ENCODE data around the gene FAM174C. TPM values are rescaled to one million over a fixed set of nuclear protein-coding genes. Genes with fewer than 3 reads are reported as not detected.

Gene FAM174C
- 21.4 and 27.6 TPM in 2 replicates for total RNA-seq

DNA sequence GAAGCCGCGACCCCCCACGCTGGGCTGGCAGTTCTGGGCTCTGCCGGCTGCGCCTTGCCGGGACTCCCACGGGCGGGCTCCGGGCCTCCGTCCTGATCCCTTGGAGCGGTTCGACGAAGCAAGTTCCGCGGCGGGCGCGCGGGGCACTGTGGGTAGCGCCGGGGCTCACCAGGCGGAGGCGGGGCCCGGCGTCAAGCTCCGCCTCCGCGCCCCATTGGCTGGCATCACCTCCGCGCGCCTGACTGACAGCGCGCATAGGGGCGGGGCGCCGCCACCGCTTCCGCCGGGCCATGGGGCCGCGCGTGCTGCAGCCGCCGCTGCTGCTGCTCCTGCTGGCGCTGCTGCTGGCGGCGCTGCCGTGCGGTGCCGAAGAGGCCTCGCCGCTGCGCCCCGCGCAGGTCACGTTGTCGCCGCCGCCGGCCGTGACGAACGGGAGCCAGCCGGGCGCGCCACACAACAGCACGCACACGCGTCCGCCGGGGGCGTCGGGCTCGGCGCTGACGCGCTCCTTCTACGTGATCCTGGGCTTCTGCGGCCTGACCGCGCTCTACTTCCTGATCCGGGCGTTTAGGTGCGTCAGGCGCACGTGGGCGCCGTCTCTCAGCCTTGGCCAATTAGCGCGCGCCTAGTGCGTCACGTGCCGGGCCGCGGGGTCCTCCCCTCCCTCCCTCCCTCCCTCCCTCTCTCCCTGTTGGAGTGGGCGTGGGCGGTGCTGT lies at the start of gene FAM174C:
Gene FAM174C (plus strand): TSS at position 271 of the 716 bp plus-strand sequence. CDS start 20 bp downstream, at position 291.

DNA sequence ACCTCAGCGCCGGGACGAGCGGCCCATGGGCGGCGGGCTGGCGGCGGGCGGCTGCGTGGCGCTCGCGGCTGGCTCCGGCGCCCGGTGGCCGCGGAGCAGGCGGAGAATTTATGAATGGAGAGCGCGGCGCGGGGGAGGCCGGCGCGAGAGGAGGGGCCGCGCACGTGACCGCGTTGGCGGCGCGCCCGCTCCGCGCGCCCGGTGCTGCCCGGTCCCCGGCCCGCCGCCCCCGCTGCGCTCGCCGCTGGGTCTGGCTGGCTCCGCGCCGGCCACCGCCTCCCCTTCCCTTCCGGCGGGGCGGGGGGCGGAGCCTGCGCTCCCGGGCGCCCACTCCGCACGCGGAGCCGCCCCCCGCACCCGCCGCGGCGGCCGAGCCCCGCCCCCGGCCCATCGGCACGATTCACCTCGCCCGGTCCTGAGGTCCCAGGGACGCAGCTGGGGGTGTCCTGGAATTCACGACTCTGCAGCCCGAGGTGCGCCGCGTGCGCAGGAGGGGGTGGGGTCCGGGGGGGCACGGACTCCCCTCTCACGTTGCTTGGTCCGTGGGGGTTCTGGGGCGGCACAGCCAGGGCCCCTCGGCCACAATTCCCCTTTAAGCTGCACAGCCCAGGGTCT lies 37.5 kb upstream of the FAM174C start, which contains the start of gene CBARP:
Gene CBARP (minus strand): TSS at position 252 of the 615 bp plus-strand sequence. CDS start 1,905 bp downstream, outside the sequence.

DNA sequence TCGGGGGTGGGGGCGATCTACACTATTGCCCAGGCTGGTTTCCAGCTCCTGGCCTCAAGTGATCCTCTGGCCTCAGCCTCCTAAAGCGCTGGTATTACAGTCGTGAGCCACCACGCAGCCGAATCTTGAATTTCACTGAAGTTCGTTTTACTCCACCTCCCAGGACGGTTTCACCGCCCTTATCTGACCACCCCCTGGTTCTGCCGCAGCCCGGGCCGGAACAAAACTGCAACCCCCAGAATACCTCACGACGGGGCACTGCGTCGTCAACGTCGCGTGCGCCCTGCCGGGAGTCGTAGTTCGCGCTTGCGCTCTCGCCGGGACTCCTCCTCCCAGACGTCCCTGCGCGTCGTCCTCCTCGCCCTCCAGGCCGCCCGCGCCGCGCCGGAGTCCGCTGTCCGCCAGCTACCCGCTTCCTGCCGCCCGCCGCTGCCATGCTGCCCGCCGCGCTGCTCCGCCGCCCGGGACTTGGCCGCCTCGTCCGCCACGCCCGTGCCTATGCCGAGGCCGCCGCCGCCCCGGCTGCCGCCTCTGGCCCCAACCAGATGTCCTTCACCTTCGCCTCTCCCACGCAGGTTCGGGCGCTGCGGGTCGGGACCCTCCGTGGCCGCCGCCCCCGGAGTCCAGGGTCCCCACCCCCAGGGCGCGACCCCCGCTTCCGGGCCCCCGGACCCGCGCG lies 33.8 kb upstream of the FAM174C start, which contains the start of gene ATP5F1D:
Gene ATP5F1D (plus strand): TSS at position 335 of the 679 bp plus-strand sequence. CDS start 100 bp downstream, at position 435.

GRCh38 chr19:1248139-1248785 lies 27.1 kb upstream of the FAM174C start, which contains the start of gene MIDN:
Gene MIDN (plus strand): TSS chr19:1248583. CDS start chr19:1250297, 1,714 bp downstream.

GRCh38 chr19:1269065-1269477 lies 6.3 kb upstream of the FAM174C start, which contains the start of gene CIRBP:
Gene CIRBP (plus strand): TSS chr19:1269332. CDS start chr19:1270934, 1,602 bp downstream.

DNA sequence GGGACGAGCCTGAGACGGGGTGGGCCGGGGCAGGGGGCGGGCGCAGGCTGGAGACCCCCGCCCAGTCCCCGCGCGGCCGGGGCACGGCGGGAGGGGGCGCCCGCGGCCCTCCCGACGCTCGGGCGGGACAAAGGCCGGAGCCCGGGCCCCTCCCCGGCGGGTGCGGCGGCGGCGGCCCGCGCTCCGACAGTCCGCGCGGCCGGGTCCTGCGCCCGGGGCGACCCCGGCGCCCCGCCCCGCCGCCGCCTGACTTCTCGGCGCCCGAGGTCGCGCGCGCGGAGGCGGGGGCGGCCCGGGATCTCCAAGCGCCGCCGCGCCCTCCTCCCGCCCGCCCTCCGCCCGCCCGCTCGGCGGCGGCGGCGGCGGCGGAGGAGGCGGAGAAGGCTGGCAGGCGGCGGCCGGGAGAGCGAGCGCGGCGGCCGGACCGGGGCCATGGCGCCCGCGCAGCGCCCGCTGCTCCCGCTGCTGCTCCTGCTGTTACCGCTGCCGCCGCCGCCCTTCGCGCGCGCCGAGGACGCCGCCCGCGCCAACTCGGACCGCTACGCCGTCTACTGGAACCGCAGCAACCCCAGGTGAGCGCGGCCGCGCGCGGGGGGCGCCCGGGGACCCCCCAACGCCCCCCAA lies 10.5 kb downstream of the FAM174C start, which contains the start of gene EFNA2:
Gene EFNA2 (plus strand): TSS at position 137 of the 624 bp plus-strand sequence. CDS start 296 bp downstream, at position 433.

Other genes starting within 250 kb of the FAM174C start
- gene CNN2, start 248.9 kb upstream of the FAM174C start, total RNA-seq, result 541 and 553 TPM in 2 replicates
- gene ABCA7, start 235.4 kb upstream of the FAM174C start, total RNA-seq, result 18.0 and 19.0 TPM in 2 replicates
- 1.7 and 3.5 TPM in 2 replicates for gene ARHGAP45, start 208.4 kb upstream of the FAM174C start, total RNA-seq
- gene POLR2E, start 180.2 kb upstream of the FAM174C start, total RNA-seq, result 111 and 123 TPM in 2 replicates
- 150 and 588 TPM in 2 replicates for gene GPX4, start 171.5 kb upstream of the FAM174C start, total RNA-seq
- 58.4 and 77.7 TPM in 2 replicates for gene SBNO2, start 101.3 kb upstream of the FAM174C start, total RNA-seq
- gene STK11, start 69.8 kb upstream of the FAM174C start, total RNA-seq, result 107 and 110 TPM in 2 replicates
- gene CBARP, start 37.5 kb upstream of the FAM174C start, total RNA-seq, result 5.7 and 6.8 TPM in 2 replicates
- gene ATP5F1D, start 33.8 kb upstream of the FAM174C start, total RNA-seq, result 17.2 and 25.2 TPM in 2 replicates
- gene MIDN, start 26.9 kb upstream of the FAM174C start, total RNA-seq, result 28.2 TPM in 2 replicates
- 199 and 402 TPM in 2 replicates for gene CIRBP, start 6.2 kb upstream of the FAM174C start, total RNA-seq
- gene EFNA2, start 10.3 kb downstream of the FAM174C start, total RNA-seq, result not detected in 2 replicates
- 57.3 and 87.5 TPM in 2 replicates for gene NDUFS7, start 108.4 kb downstream of the FAM174C start, total RNA-seq
- 35.0 and 41.1 TPM in 2 replicates for gene GAMT, start 126.0 kb downstream of the FAM174C start, total RNA-seq
- 43.3 and 77.6 TPM in 2 replicates for gene DAZAP1, start 132.1 kb downstream of the FAM174C start, total RNA-seq
- gene RPS15, start 162.9 kb downstream of the FAM174C start, total RNA-seq, result 569 and 1,207 TPM in 2 replicates
- gene APC2, start 174.6 kb downstream of the FAM174C start, total RNA-seq, result 0.14 and 0.22 TPM in 2 replicates
- gene C19orf25, start 203.7 kb downstream of the FAM174C start, total RNA-seq, result 26.9 and 31.6 TPM in 2 replicates
- 0.57 and 3.5 TPM in 2 replicates for gene PCSK4, start 214.8 kb downstream of the FAM174C start, total RNA-seq
- gene REEP6, start 215.7 kb downstream of the FAM174C start, total RNA-seq, result 1.1 TPM in 2 replicates
- 6.3 and 10.7 TPM in 2 replicates for gene ADAMTSL5, start 237.5 kb downstream of the FAM174C start, total RNA-seq
- not detected in 2 replicates for gene PLK5, start 248.5 kb downstream of the FAM174C start, total RNA-seq